ENCODE measurements around the gene PLIN1. TPM values are rescaled to one million over a fixed set of nuclear protein-coding genes. Genes with fewer than 3 reads are reported as not detected.

The PLIN1 gene
- total RNA-seq, 1 donor from 2014 or later = not detected

- H3K36me3 Mint-ChIP-seq (ENCODE audit: low read depth) = peaks cover 4% of the 10 kb centered on the region
- H3K9me3 Mint-ChIP-seq = no peaks in the 10 kb centered on the region
- no peak for DNase-seq (ENCODE audit: low spot score)
- H3K4me1 Mint-ChIP-seq (ENCODE audit: low read depth) = peaks cover 25% of the 10 kb centered on the region
- intact Hi-C loops (cut with micrococcal nuclease) = no loop called here
- peak overlapping the region; percentile 78 for H3K27ac Mint-ChIP-seq
- peaks cover 56% of the 10 kb centered on the region for H3K27me3 Mint-ChIP-seq (ENCODE audit: low read depth)
- H3K4me3 Mint-ChIP-seq (ENCODE audit: low read depth) = peak overlapping the region; percentile 70
These were observed 22.9 kb downstream of the PLIN1 start for GRCh38 chr15:89656116-89656815.

- H3K36me3 Mint-ChIP-seq (ENCODE audit: low read depth) = peaks cover 4% of the 10 kb centered on the region
- H3K4me3 Mint-ChIP-seq (ENCODE audit: low read depth) = peak within 1 kb of the TSS; percentile 71
- H3K4me1 Mint-ChIP-seq (ENCODE audit: low read depth) = peaks cover 25% of the 10 kb centered on the region
- no peak for DNase-seq (ENCODE audit: low spot score)
- no peaks in the 10 kb centered on the region for H3K9me3 Mint-ChIP-seq
- H3K27ac Mint-ChIP-seq = peak within 1 kb of the TSS; percentile 78
- intact Hi-C loops (cut with micrococcal nuclease) = no loop called here
- H3K27me3 Mint-ChIP-seq (ENCODE audit: low read depth) = peaks cover 47% of the 10 kb centered on the region
These were observed 24.0 kb downstream of the PLIN1 start, which contains the start of gene KIF7 for GRCh38 chr15:89654847-89655805. KIF7 (minus strand) TSS chr15:89655467; CDS start chr15:89652930, 2,537 bp downstream.

- Mint-ChIP-seq H3K4me3 (ENCODE audit: low read depth) (peak overlapping the region; percentile 71), H3K27ac (no peak overlapping the region), H3K36me3 (ENCODE audit: low read depth) (peaks cover 4% of the 10 kb centered on the region), H3K27me3 (ENCODE audit: low read depth) (peaks cover 42% of the 10 kb centered on the region), H3K9me3 (no peaks in the 10 kb centered on the region), H3K4me1 (ENCODE audit: low read depth) (peaks cover 25% of the 10 kb centered on the region)
- DNase-seq (ENCODE audit: low spot score) = no peak
- intact Hi-C loops (cut with micrococcal nuclease) = no loop called here
These were observed 24.8 kb downstream of the PLIN1 start for GRCh38 chr15:89654301-89654761.

GRCh38 chr15:89653578-89653977 lies 25.6 kb downstream of the PLIN1 start:
- Mint-ChIP-seq H3K27ac (no peak overlapping the region), H3K36me3 (ENCODE audit: low read depth) (peaks cover 4% of the 10 kb centered on the region), H3K4me3 (ENCODE audit: low read depth) (no peak overlapping the region), H3K4me1 (ENCODE audit: low read depth) (peaks cover 20% of the 10 kb centered on the region), H3K9me3 (no peaks in the 10 kb centered on the region), H3K27me3 (ENCODE audit: low read depth) (peaks cover 36% of the 10 kb centered on the region)
- intact Hi-C loops (cut with micrococcal nuclease) = no loop called here
- no peak for DNase-seq (ENCODE audit: low spot score)

GRCh38 chr15:89652666-89653065 lies 26.5 kb downstream of the PLIN1 start:
- Mint-ChIP-seq H3K9me3 (no peaks in the 10 kb centered on the region), H3K27ac (no peak overlapping the region), H3K4me1 (ENCODE audit: low read depth) (peaks cover 20% of the 10 kb centered on the region), H3K36me3 (ENCODE audit: low read depth) (peaks cover 4% of the 10 kb centered on the region), H3K4me3 (ENCODE audit: low read depth) (no peak overlapping the region), H3K27me3 (ENCODE audit: low read depth) (peaks cover 29% of the 10 kb centered on the region)
- DNase-seq (ENCODE audit: low spot score) = no peak
- intact Hi-C loops (cut with micrococcal nuclease) = no loop called here

GRCh38 chr15:89652131-89652530 lies 27.0 kb downstream of the PLIN1 start:
- H3K27ac Mint-ChIP-seq = no peak overlapping the region
- no peaks in the 10 kb centered on the region for H3K9me3 Mint-ChIP-seq
- DNase-seq (ENCODE audit: low spot score) = no peak
- peaks cover 4% of the 10 kb centered on the region for H3K36me3 Mint-ChIP-seq (ENCODE audit: low read depth)
- intact Hi-C loops (cut with micrococcal nuclease) = no loop called here
- H3K27me3 Mint-ChIP-seq (ENCODE audit: low read depth) = peaks cover 28% of the 10 kb centered on the region
- H3K4me3 Mint-ChIP-seq (ENCODE audit: low read depth) = no peak overlapping the region
- H3K4me1 Mint-ChIP-seq (ENCODE audit: low read depth) = peaks cover 20% of the 10 kb centered on the region

- Mint-ChIP-seq H3K27me3 (ENCODE audit: low read depth) (peaks cover 17% of the 10 kb centered on the region), H3K36me3 (ENCODE audit: low read depth) (peaks cover 3% of the 10 kb centered on the region), H3K27ac (no peak overlapping the region), H3K4me1 (ENCODE audit: low read depth) (peaks cover 5% of the 10 kb centered on the region), H3K4me3 (ENCODE audit: low read depth) (no peak overlapping the region), H3K9me3 (no peaks in the 10 kb centered on the region)
- DNase-seq (ENCODE audit: low spot score) = no peak
- intact Hi-C loops (cut with micrococcal nuclease) = loop anchor here (10.0 kb wide), 1 partner anchor 55 kb away; no protein-coding TSS in a partner anchor
These were observed 29.5 kb downstream of the PLIN1 start for GRCh38 chr15:89649716-89650115.

GRCh38 chr15:89649013-89649625 lies 30.0 kb downstream of the PLIN1 start:
- no peak for DNase-seq (ENCODE audit: low spot score)
- Mint-ChIP-seq H3K9me3 (no peaks in the 10 kb centered on the region), H3K4me1 (ENCODE audit: low read depth) (no peaks in the 10 kb centered on the region), H3K27ac (no peak overlapping the region), H3K36me3 (ENCODE audit: low read depth) (no peaks in the 10 kb centered on the region), H3K27me3 (ENCODE audit: low read depth) (peaks cover 11% of the 10 kb centered on the region), H3K4me3 (ENCODE audit: low read depth) (no peak overlapping the region)
- intact Hi-C loops (cut with micrococcal nuclease) = loop anchor here (10.0 kb wide), 1 partner anchor 56 kb away; no protein-coding TSS in a partner anchor

- H3K4me1 Mint-ChIP-seq (ENCODE audit: low read depth) = no peaks in the 10 kb centered on the region
- no peaks in the 10 kb centered on the region for H3K36me3 Mint-ChIP-seq (ENCODE audit: low read depth)
- intact Hi-C loops (cut with micrococcal nuclease) = loop anchor here (10.0 kb wide), 1 partner anchor 56 kb away; no protein-coding TSS in a partner anchor
- no peak overlapping the region for H3K4me3 Mint-ChIP-seq (ENCODE audit: low read depth)
- H3K9me3 Mint-ChIP-seq = no peaks in the 10 kb centered on the region
- H3K27ac Mint-ChIP-seq = no peak overlapping the region
- no peak for DNase-seq (ENCODE audit: low spot score)
- H3K27me3 Mint-ChIP-seq (ENCODE audit: low read depth) = peaks cover 7% of the 10 kb centered on the region
These were observed 30.8 kb downstream of the PLIN1 start for GRCh38 chr15:89648106-89649012.

- H3K4me3 Mint-ChIP-seq (ENCODE audit: low read depth) = no peak overlapping the region
- no peaks in the 10 kb centered on the region for H3K9me3 Mint-ChIP-seq
- no peaks in the 10 kb centered on the region for H3K36me3 Mint-ChIP-seq (ENCODE audit: low read depth)
- no peaks in the 10 kb centered on the region for H3K4me1 Mint-ChIP-seq (ENCODE audit: low read depth)
- H3K27me3 Mint-ChIP-seq (ENCODE audit: low read depth) = peaks cover 2% of the 10 kb centered on the region
- H3K27ac Mint-ChIP-seq = no peak overlapping the region
- intact Hi-C loops (cut with micrococcal nuclease) = loop anchor here (10.0 kb wide), 1 partner anchor 57 kb away; no protein-coding TSS in a partner anchor
- peak; percentile 51 for DNase-seq (ENCODE audit: low spot score)
These were observed 31.8 kb downstream of the PLIN1 start for GRCh38 chr15:89647191-89647851.

- H3K4me1 Mint-ChIP-seq (ENCODE audit: low read depth) = no peaks in the 10 kb centered on the region
- no peaks in the 10 kb centered on the region for H3K27me3 Mint-ChIP-seq (ENCODE audit: low read depth)
These were observed 32.6 kb downstream of the PLIN1 start for GRCh38 chr15:89646416-89647141.

More at GRCh38 chr15:89646416-89647141, 32.6 kb downstream of the PLIN1 start:
- Mint-ChIP-seq H3K27ac (no peak overlapping the region), H3K4me3 (ENCODE audit: low read depth) (no peak overlapping the region), H3K9me3 (no peaks in the 10 kb centered on the region), H3K36me3 (ENCODE audit: low read depth) (no peaks in the 10 kb centered on the region)
- DNase-seq (ENCODE audit: low spot score) = no peak
- intact Hi-C loops (cut with micrococcal nuclease) = loop anchor here (10.0 kb wide), 1 partner anchor 58 kb away; no protein-coding TSS in a partner anchor
